GM18870 (cell line): Measurements from ENCODE around the gene C3orf85.
"Not testable (repeated sequence)": the region's sequence is repeated elsewhere in the genome, so short reads cannot be mapped to it uniquely, and the experiment has no call there.

Experiments used
- ATAC-seq: cut with Tn5 transposase; IDR thresholded peaks from one replicate; pipeline ENCODE4 v1.9.1; 2021; ENCODE audit warnings: moderate library complexity; ENCODE audit not compliant: unreplicated experiment

C3orf85 gene, protein sequence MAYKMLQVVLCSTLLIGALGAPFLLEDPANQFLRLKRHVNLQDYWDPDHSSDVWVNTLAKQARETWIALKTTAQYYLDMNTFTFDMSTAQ

DNA sequence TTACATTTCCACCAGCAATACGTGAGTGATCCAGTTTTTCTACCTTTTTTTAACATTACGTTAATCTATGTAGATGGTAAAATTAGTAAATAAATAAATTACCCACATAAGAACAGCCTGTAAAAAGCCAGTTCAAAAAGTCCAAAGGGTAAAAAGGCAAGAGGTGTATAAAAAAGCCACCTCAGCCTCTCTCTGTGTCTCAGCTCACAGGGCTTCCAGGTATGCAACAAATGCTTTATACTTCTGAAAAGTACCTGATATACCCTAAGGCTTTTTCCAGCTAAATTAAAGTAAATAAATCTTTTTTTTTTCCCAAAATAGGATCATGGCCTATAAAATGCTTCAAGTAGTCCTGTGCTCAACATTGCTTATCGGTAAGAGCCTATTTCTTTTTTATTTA is at the start of gene C3orf85:
TSS of gene C3orf85 (plus strand) at position 197 of the 400 bp plus-strand sequence. CDS start at position 326, 129 bp downstream.
- no peak for ATAC-seq

DNA sequence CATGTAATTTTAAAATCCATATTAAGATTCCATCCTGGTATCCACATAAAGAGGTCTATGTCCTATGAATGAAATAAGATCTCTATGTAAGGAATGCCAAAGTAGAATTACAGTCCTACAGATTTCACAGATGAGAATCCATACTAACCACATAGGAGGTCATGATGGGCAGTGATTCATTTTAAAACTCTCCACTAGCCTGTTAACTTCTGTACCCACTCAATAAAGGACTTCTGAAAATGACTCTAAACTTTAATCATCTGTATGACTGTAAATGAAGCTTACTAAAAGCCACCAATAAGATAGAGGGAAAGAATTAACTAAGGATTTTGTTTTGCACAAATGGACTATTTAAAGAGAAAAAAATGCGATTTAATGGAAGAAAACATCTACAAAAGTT is 47.3 kb upstream of the C3orf85 start:
- ATAC-seq: peak; percentile 74

DNA sequence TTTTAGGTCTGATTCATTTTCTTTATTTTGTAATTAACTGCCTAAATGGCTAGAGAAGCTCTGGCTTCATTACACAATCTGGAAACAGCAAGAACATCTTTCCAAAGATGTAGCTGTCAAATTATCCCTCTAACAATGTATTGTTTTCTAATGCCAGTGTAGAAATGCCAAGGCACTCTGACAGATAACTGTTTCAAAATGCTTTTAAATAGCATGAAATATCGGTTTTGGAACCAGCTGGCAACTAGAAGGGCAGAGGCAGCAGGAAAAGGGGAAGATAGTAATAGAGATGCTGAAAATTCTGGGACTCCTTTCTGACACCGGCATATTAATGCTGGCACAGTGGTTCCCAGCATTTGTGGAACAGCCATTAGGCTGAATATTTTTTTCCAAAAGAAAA is 44.7 kb upstream of the C3orf85 start:
- ATAC-seq: no peak

DNA sequence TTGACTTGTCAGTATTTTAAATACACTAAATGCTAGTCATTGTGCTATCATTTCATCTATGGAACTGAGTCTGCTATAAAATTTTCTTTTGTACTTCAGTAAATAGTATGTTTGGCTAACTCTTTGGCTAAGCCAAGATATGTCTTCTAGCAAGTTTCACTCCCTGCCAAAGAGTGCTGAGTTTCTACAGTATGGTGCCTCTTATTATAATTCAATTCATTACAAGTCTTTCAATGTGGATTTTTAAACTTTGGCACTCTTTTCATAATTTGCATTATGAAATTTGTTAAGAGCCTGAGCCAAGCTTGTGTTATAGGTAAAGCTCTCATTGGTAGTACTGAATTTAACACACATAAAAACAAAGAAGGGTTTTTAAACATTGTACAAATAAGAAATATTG is 43.0 kb upstream of the C3orf85 start:
- ATAC-seq: no peak

- no peak for ATAC-seq
These were observed 41.4 kb upstream of the C3orf85 start for GRCh38 chr3:109095166-109095565.

DNA sequence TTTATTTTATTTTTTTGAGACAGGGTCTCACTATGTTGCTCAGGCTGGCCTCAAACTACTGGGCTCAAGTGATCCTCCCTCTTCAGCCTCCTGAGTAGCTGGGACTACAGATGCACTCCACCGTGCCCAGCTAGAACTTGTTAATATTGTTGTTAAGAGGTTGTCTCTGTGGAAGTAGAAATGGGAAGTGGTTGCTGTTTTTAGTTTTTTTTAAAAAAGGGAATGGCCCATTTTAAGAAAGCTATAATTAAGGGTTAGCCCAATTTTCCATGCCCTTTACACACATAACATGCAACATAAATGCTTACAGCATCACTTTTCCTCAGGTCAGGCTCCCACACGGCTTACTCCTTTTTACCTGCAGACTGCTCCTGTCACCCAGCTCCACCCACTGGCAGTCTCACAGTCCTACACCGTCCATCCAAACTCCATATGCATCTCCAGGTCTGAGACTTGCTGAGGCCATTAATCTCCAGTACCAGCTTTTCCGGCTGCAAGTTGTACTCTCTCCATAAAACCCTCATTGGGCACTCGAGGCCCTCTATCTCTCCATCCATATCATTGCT is 38.4 kb upstream of the C3orf85 start:
- ATAC-seq: no peak

- ATAC-seq: no peak
These were observed 26.9 kb upstream of the C3orf85 start for GRCh38 chr3:109109574-109109973.

DNA sequence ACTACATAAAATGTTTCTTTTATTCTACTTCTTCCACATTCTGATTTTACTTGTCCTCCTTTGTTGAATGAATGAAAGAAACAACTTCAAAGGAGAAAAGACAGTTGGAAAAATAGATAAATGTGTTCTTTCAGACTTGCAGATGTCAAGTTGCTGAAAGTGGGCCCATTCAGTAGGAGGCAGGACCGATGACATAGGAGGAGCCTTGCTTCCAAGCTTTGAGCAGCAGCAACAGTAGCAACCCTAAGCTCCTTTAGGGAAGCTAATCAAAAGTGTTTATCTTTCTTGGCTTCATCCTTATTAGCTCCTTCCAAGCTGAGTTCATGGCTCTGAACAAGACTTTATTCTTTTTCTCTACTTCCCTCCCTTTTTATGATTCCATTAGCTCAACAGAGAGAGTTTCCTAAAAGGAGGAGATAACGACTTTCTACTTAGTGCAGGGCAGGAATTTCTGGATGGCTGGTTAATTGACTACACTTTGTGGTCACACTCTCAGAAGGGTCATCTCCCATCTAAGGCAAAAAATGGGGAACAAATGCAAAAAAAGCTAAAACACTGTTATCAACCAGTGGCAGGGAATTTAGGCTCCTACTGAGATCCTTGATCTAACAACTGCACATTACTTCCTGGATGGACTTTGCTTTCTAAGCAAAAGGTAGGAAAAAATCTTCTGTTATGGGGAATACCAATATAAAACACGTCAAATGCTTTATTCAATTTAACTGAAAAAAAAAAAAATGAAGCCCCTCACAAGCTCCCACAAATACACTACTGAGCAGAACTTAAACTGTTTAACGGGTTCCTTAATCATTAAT is 23.4 kb upstream of the C3orf85 start:
- no peak for ATAC-seq

DNA sequence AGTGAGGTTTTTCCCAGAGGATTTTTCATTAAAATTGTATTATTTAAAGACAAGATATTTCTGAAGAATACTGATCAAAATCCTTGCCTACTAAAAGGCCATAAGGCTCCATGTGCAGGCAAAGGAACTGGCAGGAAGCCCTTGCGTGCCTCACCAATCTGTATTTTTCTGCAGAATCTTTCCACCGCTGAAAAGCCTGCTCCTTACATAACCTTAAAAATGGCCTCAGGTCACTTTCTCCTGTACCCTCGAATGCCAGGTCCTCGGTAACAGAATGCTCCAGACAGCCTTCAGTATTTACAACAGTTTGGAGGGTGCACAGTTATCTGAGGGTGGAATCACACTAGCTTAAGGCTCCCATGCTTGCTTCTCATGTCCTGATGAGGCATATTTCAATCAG is 21.8 kb upstream of the C3orf85 start:
- no peak for ATAC-seq

DNA sequence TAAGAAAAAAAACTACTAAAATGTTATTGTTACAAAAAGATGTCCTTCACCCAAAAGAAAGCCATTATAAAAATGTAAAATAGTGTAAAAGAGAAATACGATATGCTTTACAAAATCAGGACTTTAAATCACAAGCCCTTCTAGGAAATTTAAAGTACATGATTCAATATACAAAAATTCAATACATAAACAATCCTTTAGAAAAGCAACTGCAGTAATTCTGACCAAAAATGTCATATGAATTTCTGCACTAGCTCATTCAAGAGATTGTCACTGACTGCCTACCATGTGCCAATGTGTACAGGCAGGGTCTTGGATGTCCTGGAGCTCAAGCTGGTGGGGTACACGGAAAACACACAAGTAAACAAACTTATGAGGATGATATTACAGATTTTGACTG is 21.1 kb upstream of the C3orf85 start:
- ATAC-seq: no peak

- ATAC-seq: no peak
These were observed 20.5 kb upstream of the C3orf85 start for GRCh38 chr3:109116031-109116430.

DNA sequence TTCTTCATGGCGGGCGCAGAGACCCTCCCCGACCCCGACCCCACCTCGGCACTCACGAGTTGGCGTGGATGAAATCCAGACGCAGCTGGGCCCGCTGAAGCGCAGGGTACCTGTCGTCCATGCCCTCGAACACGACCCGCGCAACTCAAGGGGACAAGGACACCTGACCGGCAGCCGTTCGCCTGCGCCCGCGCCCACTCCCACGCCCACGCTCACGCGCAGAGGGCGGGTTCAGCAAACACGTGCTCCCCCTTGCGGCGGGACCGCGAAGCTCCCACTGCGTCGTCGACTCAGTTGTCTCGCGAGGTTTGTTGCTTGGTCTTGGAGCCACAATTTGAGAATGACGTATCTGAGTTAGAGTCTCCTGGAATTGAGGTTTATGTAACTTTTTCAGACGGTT is 18.6 kb upstream of the C3orf85 start, which contains the start of gene MORC1:
TSS of gene MORC1 (minus strand) at position 196 of the 400 bp plus-strand sequence. CDS start at position 121, 75 bp downstream.
- ATAC-seq: no peak

DNA sequence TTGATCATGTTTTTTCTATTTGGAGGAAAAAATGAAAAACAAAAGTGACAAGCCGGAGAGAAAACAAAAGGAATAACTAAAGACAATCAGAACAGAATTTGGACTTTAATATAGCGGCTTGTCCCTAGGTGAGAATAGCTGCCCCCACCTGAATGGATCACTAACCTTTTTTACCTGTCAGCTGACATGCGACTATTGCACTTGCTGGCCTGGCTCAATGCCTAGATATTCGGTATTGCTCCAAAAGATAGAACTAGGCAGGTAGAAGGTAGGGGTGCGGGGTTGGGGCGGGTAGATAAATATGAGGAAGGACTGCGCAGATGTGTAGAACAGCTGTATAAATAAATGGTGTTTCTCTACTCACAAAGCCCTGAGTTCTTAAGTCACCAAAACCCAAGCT is 17.9 kb upstream of the C3orf85 start:
- ATAC-seq: no peak

DNA sequence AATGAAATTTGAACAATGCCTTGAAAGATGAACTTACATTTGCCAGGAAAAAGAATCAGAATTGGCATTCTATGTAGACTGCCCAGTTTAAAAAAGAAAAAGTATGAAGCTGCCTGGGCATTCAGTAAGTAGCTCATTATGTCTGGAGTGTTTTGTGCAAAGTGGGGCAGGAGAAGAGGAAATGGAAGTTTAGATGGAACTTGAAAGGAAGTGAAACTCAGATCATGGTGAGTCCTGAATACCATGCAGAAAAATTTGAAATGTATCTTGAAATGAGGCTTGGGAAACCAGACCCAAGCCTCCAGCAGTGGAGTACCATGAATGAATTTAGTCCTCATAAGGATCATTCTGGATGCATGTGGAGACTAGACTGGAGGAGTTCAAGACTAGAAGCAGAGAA is 13.8 kb upstream of the C3orf85 start:
- no peak for ATAC-seq

GRCh38 chr3:109125902-109126301 is 10.6 kb upstream of the C3orf85 start:
- no peak for ATAC-seq

DNA sequence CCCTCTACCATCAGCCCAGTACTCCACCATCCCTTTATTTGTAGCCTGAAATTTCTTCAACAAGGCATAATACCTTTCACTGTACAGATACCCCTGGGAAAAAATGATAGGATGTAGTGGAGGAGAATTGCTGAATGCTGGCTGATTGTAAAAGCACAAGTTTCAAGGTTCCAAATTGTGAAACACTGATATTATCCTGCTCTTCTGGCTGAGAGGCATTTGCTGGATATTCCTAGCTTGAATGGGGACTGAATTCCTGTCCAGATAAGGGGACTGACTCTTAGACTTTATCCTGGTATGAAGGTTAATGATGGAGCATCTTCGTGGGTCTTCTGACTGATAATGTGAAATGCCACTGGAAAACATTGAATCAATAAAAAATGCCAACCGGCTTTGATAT is 9.0 kb upstream of the C3orf85 start:
- no peak for ATAC-seq

- no peak for ATAC-seq
These were observed 5.2 kb upstream of the C3orf85 start for GRCh38 chr3:109131276-109131675.

GRCh38 chr3:109132801-109133473 is 3.6 kb upstream of the C3orf85 start:
- no peak for ATAC-seq

GRCh38 chr3:109133474-109133816 is 3.1 kb upstream of the C3orf85 start:
- not testable (repeated sequence) for ATAC-seq

GRCh38 chr3:109137761-109138160 is 1.2 kb downstream of the C3orf85 start:
- ATAC-seq: no peak

DNA sequence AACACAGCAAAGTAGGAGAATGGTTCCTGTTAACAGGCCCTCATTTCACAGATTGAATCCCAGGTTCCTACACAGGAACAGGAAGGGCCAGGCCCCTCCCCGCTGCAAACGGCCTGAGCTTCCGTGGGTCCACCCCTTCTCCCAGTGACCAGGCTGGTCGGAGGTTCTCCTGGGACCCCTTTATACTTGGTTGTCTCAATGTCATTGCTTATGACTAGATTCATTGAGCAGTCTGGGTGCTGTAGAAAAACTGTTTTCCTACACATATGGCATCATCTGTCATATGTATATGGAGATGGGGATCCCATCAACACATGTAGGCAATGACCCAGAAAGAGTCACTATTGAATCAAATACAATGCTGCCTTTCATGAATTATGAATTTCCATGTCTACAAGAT is 3.8 kb downstream of the C3orf85 start:
- ATAC-seq: no peak

GRCh38 chr3:109143646-109144045 is 7.1 kb downstream of the C3orf85 start:
- ATAC-seq: no peak
